Measurements from ENCODE around the gene CCDC28B. TPM values are rescaled to one million over a fixed set of nuclear protein-coding genes. Genes with fewer than 3 reads are reported as not detected.

CCDC28B gene
- total RNA-seq, 1 donor from 2014 or later, result 25.8 TPM

- ATAC-seq, result peak; percentile 40
- intact Hi-C loops (cut with DNase I), result loop anchor here (5.0 to 10.0 kb wide), 2 partner anchors 101 to 179 kb away; partner anchors contain the start of gene BSDC1
Observed at GRCh38 chr1:32215629-32216480, 15.5 kb downstream of the CCDC28B start.

DNA sequence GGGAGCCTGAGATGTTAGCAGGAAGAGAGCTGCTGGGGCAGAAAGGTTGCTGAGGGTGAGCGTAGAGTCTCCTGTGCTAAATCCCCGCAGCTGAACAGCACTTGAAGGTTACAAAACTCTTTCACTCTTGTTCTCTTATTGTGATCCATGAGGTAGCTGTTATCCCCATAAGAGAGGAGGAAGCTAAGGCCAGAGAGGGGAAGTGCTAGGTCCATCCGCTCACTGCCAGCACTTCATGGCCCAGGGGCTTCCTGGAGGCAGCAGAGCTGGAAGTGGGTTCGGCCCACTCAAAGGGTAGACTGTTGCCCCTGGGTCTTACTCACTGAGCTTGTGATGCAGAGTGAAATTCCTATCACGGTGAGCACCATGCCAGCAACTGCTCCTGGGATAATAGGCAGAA, 16.2 kb downstream of the CCDC28B start:
- no peak for ATAC-seq
- DNase-seq (ENCODE audit: missing footprints), result no peak
- intact Hi-C loops (cut with DNase I), result loop anchor here (5.0 to 10.0 kb wide), 2 partner anchors 101 to 178 kb away; partner anchors contain the start of gene BSDC1

More at GRCh38 chr1:32215629-32216480, 15.5 kb downstream of the CCDC28B start:
- no peak for DNase-seq (ENCODE audit: missing footprints)

DNA sequence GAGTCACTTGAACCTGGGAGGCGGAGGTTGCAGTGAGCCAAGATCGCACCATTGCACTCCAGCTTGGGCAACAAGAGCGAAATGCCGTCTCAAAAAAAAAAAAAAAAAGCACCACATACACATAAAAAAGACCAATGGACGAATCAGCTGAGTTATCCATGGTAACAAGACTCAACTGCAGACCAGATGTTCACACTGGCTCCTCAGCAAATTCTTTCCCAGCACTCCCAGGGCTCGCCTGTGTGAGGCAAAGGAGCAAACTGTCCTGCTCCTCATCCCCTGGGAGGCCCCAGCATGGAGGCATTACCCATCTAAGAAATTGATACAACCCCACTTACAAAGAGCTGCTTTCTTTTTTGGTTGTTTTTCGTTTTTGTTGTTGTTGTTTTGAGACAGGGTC, 18.6 kb downstream of the CCDC28B start:
- intact Hi-C loops (cut with DNase I), result loop anchor here (5.0 to 10.0 kb wide), 2 partner anchors 98 to 176 kb away; partner anchors contain the start of gene BSDC1
- DNase-seq (ENCODE audit: missing footprints) (no peak), ATAC-seq (no peak)

GRCh38 chr1:32220746-32221580, 20.6 kb downstream of the CCDC28B start:
- intact Hi-C loops (cut with DNase I), result no loop called here
- no peak for ATAC-seq

GRCh38 chr1:32221581-32221979, 21.2 kb downstream of the CCDC28B start:
- ATAC-seq (no peak), DNase-seq (ENCODE audit: missing footprints) (no peak)
- intact Hi-C loops (cut with DNase I), result no loop called here

More at GRCh38 chr1:32220746-32221580, 20.6 kb downstream of the CCDC28B start:
- DNase-seq (ENCODE audit: missing footprints), result no peak

DNA sequence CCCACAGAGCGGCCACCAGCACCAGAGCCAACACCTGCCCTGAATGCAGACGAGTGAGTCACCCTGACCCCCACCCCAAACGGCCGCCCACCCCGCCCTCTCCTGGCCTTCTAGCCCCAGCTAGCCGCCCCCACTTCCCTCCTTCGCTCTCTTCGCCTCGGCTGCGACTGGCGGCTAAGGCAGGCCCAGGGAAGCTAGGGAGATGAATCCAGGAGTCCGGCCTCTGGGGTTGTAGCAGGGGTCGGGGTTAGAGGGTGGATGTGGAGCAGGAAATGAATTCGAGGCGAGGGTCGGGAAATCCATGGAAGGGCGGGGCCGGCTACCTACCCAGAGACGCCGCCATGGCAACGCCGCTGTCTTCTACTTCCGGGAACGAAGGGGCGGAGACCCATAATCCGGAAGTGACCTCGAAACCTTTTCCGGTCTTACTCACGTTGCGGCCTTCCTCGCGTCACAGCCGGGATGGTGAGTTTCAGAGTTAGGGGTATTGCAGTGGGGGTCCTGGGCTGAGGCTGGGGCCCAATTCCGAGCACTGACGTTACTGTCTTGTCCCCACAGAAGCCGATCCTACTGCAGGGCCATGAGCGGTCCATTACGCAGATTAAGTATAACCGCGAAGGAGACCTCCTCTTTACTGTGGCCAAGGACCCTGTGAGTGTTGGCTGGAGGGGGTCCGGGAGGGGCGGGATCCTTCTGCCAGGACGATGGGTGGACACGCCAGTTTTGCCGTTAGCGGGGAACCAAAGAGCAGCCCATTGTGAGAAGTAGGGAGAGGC, 21.8 kb downstream of the CCDC28B start, which contains the start of the genes EIF3I and TMEM234:
TSS of gene EIF3I (plus strand) at position 428 of the 776 bp plus-strand sequence. CDS start at position 463, 35 bp downstream.
TSS of gene TMEM234 (minus strand) at position 374 of the 776 bp plus-strand sequence. CDS start at position 343, 31 bp downstream.
- ATAC-seq (peak; percentile 95), DNase-seq (ENCODE audit: missing footprints) (peak; percentile 97)
- intact Hi-C loops (cut with DNase I), result no loop called here

DNA sequence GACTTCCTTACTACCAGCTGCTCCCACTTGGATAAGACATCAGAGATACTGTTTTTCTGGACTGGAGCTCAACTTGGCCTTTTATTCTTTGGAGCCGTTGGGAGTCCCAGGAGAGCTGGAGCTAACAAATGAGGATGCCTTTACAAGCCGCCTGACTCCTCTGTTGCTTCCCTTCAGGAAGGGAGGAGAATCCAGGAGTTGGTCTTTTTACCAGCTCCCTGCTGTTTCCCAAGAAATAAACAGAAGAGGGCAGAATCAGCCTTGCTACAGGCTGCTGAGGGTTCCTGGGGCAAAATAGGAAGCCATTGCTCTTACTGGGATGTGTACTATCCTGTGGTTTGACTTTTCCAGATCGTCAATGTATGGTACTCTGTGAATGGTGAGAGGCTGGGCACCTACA, 23.3 kb downstream of the CCDC28B start:
- intact Hi-C loops (cut with DNase I), result no loop called here
- no peak for ATAC-seq
- no peak for DNase-seq (ENCODE audit: missing footprints)

- intact Hi-C loops (cut with DNase I), result no loop called here
- no peak for ATAC-seq
Observed at GRCh38 chr1:32224285-32224684, 23.9 kb downstream of the CCDC28B start.

GRCh38 chr1:32228771-32229170, 28.4 kb downstream of the CCDC28B start:
- DNase-seq (ENCODE audit: missing footprints) (no peak), ATAC-seq (no peak)
- intact Hi-C loops (cut with DNase I), result no loop called here

More at GRCh38 chr1:32224285-32224684, 23.9 kb downstream of the CCDC28B start:
- DNase-seq (ENCODE audit: missing footprints), result no peak

DNA sequence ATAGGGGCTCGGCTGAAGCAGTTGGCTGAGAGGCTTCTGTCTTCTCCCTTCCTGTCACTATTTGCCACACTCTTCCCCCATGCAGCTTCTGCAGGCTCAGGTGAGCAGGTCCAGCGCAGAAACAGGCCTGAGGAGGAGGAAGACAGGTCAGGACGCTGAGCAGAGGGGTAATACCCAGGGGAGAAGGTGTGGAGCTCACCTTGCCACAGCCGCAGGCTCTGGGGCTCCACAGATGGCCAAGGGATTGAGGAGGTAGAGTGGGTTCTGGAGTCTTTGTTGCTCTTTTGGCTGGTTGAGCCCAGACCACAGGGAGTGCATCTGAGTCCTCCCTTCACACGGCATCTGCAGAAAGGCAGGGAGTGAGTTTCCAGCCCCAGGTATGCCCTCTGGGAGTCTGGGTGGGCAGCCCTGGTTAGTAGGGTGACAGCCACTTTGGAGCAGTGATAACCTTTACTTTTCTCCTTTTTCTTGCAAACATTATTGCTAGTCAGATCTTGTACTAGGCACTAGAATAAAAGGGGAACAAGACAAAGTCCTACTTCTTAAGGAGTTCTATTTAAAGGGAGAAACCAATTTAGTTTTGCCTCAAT, 31.5 kb downstream of the CCDC28B start:
- ATAC-seq (no peak), DNase-seq (ENCODE audit: missing footprints) (no peak)
- intact Hi-C loops (cut with DNase I), result no loop called here

- intact Hi-C loops (cut with DNase I), result no loop called here
- DNase-seq (ENCODE audit: missing footprints) (no peak), ATAC-seq (no peak)
Observed at GRCh38 chr1:32232558-32233304, 32.3 kb downstream of the CCDC28B start.

DNA sequence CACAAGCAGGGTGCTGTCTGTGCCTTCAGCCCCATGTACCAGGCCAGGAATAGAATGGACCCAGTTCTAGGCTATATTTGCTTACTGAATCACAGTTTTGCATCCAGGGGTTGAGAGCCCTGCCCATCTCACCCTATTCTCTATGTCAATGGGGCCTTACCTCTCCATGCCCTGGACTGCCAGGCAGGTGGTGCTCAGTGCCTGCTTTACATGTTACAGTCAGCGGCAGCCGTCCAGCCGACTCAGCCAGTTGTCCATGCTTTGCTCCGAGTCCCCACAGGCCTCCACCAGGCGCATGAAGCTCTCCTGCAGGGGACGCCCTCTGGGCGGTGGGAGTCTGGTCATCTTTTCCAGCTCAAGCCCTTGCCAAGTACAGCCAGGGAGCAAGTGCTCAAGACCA, 34.4 kb downstream of the CCDC28B start:
- ATAC-seq (no peak), DNase-seq (ENCODE audit: missing footprints) (no peak)
- intact Hi-C loops (cut with DNase I), result no loop called here

GRCh38 chr1:32239337-32239736, 38.9 kb downstream of the CCDC28B start:
- intact Hi-C loops (cut with DNase I), result no loop called here
- DNase-seq (ENCODE audit: missing footprints) (no peak), ATAC-seq (no peak)

GRCh38 chr1:32239790-32240139, 39.4 kb downstream of the CCDC28B start:
- intact Hi-C loops (cut with DNase I), result no loop called here
- DNase-seq (ENCODE audit: missing footprints) (no peak), ATAC-seq (peak; percentile 1)

DNA sequence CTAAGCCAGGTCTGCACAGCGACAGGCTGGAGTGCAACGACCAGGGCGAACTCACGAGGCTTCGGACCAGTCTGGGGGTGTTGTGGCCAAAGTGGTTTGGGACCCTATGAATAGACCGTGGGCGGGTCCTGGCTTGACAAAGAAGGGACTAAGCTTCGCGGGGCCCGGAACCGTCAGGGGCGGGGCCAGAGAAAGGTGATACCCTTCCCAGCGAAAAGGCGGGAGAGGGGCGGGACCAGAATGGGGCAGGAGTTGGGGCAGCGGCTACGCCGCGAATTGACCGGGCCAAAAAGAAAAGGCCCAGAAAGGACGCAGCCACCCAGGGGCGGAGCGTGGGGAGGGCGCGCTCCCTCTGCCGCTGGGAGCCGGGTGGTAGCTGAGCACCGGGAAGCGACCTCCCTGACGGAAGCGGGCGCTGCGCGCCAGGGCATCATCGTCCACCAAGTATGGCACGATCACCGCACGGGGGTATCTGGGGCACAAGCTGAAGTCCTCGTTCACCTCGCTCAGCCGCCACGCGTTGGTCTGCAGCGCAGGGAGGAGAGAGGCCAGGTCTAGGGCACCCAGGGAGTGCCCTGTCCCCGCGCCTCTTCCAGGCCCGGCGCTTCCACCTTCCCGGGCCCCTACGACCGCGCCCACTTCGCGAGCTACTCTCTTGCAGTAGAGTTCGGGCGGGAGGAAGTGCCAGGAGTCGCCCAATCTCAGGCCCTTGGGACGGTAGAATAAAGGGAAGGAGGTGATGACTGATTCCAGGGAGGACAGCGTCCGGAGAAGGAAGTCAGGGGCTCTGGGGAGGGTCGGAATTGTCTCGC, 40.0 kb downstream of the CCDC28B start:
- DNase-seq (ENCODE audit: missing footprints) (peak; percentile 86), ATAC-seq (peak; percentile 88)
- intact Hi-C loops (cut with DNase I), result no loop called here

DNA sequence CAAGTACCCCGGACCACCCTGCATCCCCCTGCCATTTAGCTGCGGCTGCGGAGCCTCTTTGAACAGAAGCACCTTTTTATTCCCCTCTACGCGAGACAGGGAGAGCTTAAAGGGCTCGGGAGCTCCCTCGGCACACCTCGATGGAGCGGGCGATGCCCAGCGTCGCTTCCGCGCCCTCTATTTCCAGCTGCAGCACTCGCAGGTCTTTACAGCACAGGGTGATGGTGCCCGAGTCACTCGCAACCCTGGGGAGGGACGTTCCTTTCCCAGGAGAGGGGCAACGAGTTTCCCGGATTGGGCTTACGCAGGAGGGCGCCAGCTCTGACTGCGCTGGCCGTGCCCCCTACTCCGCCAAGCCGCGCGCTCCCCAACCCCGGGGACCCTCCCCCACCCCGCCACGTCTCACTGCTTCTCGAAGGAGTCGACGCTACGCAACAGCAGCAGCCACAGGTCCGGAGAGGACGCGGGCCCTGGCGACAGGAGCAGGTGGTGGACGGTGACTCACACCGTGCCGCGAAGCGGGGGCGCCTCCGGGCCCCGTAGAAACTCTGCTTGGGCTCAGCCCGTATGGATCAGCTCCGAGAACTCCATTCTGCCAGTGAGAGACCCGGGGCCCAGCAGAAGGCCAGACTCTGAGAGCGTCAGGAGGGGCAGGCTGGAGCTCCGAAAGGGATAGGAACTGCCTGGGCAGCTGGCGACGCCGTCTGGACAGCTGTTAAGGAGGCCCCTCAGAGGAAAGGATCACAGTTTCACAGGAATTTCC, 40.8 kb downstream of the CCDC28B start:
- ATAC-seq, result peak; percentile 81
- no peak for DNase-seq (ENCODE audit: missing footprints)
- intact Hi-C loops (cut with DNase I), result no loop called here

Measured in Right ventricle myocardium inferior (tissue), 1 donor.